Measurements from ENCODE around the gene UBE2S.

- TF ChIP-seq CTCF (IDR thresholded peaks at IDR 0.05) (no peak), POLR2A (IDR thresholded peaks at IDR 0.05) (no peak)
These were observed 25.0 kb downstream of the UBE2S start for GRCh38 chr19:55382522-55383054.

All from body of pancreas (tissue), 4 donors.